ENCODE results near the gene COQ8B.
"Not testable (repeated sequence)": the region's sequence is repeated elsewhere in the genome, so short reads cannot be mapped to it uniquely, and the experiment has no call there.

The COQ8B gene

GRCh38 chr19:40716482-40717324 is at the start of gene COQ8B, which contains the start of gene ITPKC:
TSS of gene COQ8B (minus strand) at chr19:40716886. CDS start at chr19:40714632, 2,254 bp downstream.
TSS of gene ITPKC (plus strand) at chr19:40717112. CDS start at chr19:40717136, 24 bp downstream.
- FAIRE-seq (no peak), DNase-seq (ENCODE audit: low spot score) (peak; percentile 96)

- FAIRE-seq; DNase-seq (ENCODE audit: low spot score): not testable (repeated sequence)
Measured at GRCh38 chr19:40766385-40766784, 49.7 kb upstream of the COQ8B start.

- DNase-seq (ENCODE audit: low spot score) (no peak), FAIRE-seq (no peak)
Measured at GRCh38 chr19:40763963-40764362, 47.3 kb upstream of the COQ8B start.

- FAIRE-seq (no peak), DNase-seq (ENCODE audit: low spot score) (no peak)
Measured at GRCh38 chr19:40763526-40763925, 46.8 kb upstream of the COQ8B start.

GRCh38 chr19:40762754-40763470 is 46.2 kb upstream of the COQ8B start:
- FAIRE-seq (no peak), DNase-seq (ENCODE audit: low spot score) (no peak)

GRCh38 chr19:40759352-40759751 is 42.7 kb upstream of the COQ8B start:
- FAIRE-seq (no peak), DNase-seq (ENCODE audit: low spot score) (no peak)

- FAIRE-seq (no peak), DNase-seq (ENCODE audit: low spot score) (no peak)
Measured at GRCh38 chr19:40758491-40758890, 41.8 kb upstream of the COQ8B start.

GRCh38 chr19:40756502-40757110 is 39.9 kb upstream of the COQ8B start:
- FAIRE-seq (no peak), DNase-seq (ENCODE audit: low spot score) (no peak)

- no peak for FAIRE-seq
- DNase-seq (ENCODE audit: low spot score), result no peak
Measured at GRCh38 chr19:40755791-40756190, 39.1 kb upstream of the COQ8B start.

GRCh38 chr19:40755248-40755624 is 38.5 kb upstream of the COQ8B start:
- FAIRE-seq (no peak), DNase-seq (ENCODE audit: low spot score) (no peak)

- FAIRE-seq (no peak), DNase-seq (ENCODE audit: low spot score) (no peak)
Measured at GRCh38 chr19:40754611-40755247, 38.0 kb upstream of the COQ8B start.

GRCh38 chr19:40752257-40752781 is 35.6 kb upstream of the COQ8B start:
- no peak for DNase-seq (ENCODE audit: low spot score)
- no peak for FAIRE-seq

- no peak for FAIRE-seq
- peak; percentile 96 for DNase-seq (ENCODE audit: low spot score)
Measured at GRCh38 chr19:40750874-40751537, 34.3 kb upstream of the COQ8B start, which contains the start of gene SNRPA. TSS of gene SNRPA (plus strand) at chr19:40751203. CDS start at chr19:40751409, 206 bp downstream.

GRCh38 chr19:40750058-40750873 is 33.6 kb upstream of the COQ8B start, which contains the start of gene ACTMAP:
TSS of gene ACTMAP (minus strand) at chr19:40750477. CDS start at chr19:40749803, 674 bp downstream.
- no peak for FAIRE-seq
- DNase-seq (ENCODE audit: low spot score), result peak; percentile 99

- DNase-seq (ENCODE audit: low spot score), result no peak
- no peak for FAIRE-seq
Measured at GRCh38 chr19:40747536-40747935, 30.9 kb upstream of the COQ8B start.

- DNase-seq (ENCODE audit: low spot score), result no peak
Measured at GRCh38 chr19:40745402-40745780, 28.7 kb upstream of the COQ8B start.

GRCh38 chr19:40744554-40745401 is 28.1 kb upstream of the COQ8B start:
- DNase-seq (ENCODE audit: low spot score) (no peak), FAIRE-seq (no peak)

More at GRCh38 chr19:40745402-40745780, 28.7 kb upstream of the COQ8B start:
- FAIRE-seq, result no peak

GRCh38 chr19:40743926-40744325 is 27.2 kb upstream of the COQ8B start:
- FAIRE-seq, result no peak

GRCh38 chr19:40742886-40743285 is 26.2 kb upstream of the COQ8B start:
- DNase-seq (ENCODE audit: low spot score), result no peak
- FAIRE-seq, result no peak

More at GRCh38 chr19:40743926-40744325, 27.2 kb upstream of the COQ8B start:
- DNase-seq (ENCODE audit: low spot score), result no peak
